ENCODE data around the gene SELENOI.

The SELENOI gene

GRCh38 chr2:26412091-26412673 lies 66.2 kb downstream of the SELENOI start:
- no peak for DNase-seq (ENCODE audit: low read depth)

- DNase-seq (ENCODE audit: low read depth) = no peak
Measured at GRCh38 chr2:26414311-26414710, 68.4 kb downstream of the SELENOI start.

GRCh38 chr2:26421961-26422360 lies 76.0 kb downstream of the SELENOI start:
- DNase-seq (ENCODE audit: low read depth) = no peak

DNA sequence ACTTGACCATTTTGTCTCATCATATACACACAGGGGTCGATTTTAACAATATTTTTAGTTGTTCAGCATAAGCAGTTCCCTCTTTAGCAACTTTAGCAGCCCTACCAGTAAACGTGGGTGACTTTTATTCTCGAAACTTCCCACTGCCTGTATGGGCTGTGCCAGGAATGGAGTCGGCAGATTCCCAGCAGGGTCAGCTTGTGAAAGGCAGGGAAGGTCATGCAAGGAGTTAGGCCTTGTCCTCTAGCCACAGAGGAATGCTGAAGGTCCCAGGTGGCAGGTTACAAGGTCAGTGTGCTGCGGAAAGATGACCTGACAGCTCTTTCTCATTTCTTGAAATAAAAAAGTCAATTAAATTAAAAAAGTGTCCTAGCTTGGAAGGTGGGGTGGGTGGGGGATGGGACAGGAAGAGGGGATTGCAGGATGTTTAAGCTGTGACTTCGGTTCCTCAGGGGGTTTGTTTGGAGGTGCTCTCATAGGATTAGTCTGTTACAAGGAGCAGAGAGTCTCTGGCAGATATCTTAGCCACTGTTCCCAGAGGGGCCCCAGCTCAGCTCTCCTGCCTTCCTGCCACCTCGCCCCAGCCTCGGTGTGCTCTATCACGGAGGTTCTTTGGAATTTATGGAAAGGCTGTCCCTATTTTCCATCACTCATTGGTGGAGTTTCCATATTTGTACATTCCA lies 77.1 kb downstream of the SELENOI start:
- DNase-seq (ENCODE audit: low read depth) = no peak

DNA sequence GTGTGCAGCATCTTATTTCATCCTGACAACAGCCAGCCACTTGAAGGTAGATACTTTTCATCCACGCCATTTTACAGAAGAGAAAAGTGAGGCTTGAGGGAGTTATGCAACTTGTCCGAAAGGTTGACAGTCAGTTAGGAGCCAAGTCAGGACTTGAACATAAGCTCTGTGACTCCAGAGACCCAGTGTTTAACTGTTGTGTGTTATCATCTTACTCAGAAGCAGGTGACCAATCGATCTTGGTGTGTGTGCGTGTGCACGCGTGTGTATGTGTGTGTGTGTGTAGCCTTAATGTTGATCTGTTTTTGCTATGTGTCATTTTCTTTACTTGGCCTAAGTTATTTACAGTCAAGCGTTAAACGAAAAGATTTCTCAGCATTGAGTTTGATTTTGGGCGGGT lies 77.8 kb downstream of the SELENOI start:
- DNase-seq (ENCODE audit: low read depth) = no peak

DNA sequence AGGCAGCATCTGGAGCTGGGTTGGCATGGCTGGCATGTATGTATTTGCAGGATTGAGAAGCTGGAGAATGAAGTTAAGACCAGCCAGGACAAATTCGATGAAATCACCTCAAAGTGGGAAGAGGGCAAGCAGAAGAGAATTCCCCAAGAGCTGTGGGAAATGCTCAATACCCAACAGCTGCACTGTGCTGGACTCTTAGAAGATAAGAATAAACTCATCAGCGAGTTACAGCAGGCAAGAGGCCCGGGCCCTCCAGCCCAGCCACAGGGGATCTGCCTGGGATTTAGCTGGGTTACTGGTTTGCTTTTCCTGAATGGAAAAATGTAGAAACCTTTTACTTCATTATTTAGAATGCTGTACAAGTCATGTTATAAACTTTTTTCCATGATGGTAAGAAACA lies 78.3 kb downstream of the SELENOI start:
- no peak for DNase-seq (ENCODE audit: low read depth)

GRCh38 chr2:26428846-26429245 lies 82.9 kb downstream of the SELENOI start:
- no peak for DNase-seq (ENCODE audit: low read depth)

GRCh38 chr2:26429779-26430578 lies 84.0 kb downstream of the SELENOI start:
- DNase-seq (ENCODE audit: low read depth) = no peak

DNA sequence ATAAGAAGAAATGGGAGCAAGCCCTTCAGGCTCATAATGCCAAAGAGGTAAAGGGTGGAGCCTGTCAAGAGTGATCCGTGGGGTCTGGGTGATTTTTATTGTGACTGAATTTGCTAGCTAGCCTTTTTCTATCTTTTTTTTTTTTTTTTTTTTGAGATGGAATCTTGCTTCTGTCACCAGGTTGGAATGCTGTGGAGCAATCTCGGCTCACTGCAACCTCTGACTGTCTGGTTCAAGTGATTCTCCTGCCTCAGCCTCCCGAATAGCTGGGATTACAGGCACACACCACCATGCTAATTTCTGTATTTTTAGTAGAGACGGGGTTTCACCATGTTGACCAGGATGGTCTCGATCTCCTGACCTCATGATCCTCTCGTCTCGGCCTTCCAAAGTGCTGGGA lies 84.9 kb downstream of the SELENOI start:
- no peak for DNase-seq (ENCODE audit: low read depth)

GRCh38 chr2:26432363-26432762 lies 86.4 kb downstream of the SELENOI start:
- no peak for DNase-seq (ENCODE audit: low read depth)

GRCh38 chr2:26432859-26433258 lies 86.9 kb downstream of the SELENOI start:
- no peak for DNase-seq (ENCODE audit: low read depth)

- no peak for DNase-seq (ENCODE audit: low read depth)
Measured at GRCh38 chr2:26435106-26435505, 89.2 kb downstream of the SELENOI start.

DNA sequence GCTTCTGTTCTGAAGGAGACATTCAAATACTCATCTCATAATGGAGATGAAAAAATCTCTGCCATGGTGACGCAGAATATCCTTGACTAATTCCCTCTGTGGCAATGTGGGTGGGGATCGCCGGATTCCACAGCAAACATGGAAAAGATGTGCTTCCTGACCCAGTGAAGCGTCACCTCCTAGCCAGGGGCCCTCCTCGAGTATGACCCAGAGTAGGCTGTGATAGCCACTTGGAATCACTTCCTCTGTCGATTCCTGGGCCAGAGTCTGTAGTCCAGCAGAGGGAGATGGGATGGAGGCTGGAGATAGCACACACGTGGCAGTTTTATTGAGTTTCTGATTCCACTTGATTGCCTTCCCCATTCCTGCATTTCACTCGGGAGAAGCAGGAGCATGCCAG lies 92.6 kb downstream of the SELENOI start:
- peak; percentile 70 for DNase-seq (ENCODE audit: low read depth)

DNA sequence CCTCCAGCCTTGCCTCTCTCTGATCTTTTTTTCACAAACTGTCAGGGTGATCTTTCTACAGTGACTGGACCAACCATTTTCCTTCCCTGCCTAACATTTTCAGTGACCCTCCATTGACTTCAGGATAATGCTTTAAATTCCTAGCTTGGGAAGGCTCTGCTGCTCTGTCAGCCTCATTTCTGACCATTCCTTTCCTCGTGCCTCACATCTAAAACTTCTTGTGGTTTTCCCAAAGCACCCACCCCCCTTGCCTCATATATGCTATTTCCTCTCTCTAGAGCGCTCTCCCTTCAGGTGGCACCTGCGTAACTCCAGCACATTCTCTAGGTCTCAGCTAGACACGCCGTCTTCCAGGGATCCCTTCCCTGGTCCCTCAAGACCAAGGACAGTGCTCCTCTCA lies 93.0 kb downstream of the SELENOI start:
- no peak for DNase-seq (ENCODE audit: low read depth)

GRCh38 chr2:26442301-26442700 lies 96.4 kb downstream of the SELENOI start:
- no peak for DNase-seq (ENCODE audit: low read depth)

- DNase-seq (ENCODE audit: low read depth) = no peak
Measured at GRCh38 chr2:26442707-26443106, 96.8 kb downstream of the SELENOI start.

GRCh38 chr2:26444236-26444635 lies 98.3 kb downstream of the SELENOI start:
- DNase-seq (ENCODE audit: low read depth) = no peak
